Measurements from ENCODE around the gene PTPRD. TPM values are rescaled to one million over a fixed set of nuclear protein-coding genes. Genes with fewer than 3 reads are reported as not detected.

Gene PTPRD
- total RNA-seq, 1 experiment from 2014 or later, result 0.84 TPM

DNA sequence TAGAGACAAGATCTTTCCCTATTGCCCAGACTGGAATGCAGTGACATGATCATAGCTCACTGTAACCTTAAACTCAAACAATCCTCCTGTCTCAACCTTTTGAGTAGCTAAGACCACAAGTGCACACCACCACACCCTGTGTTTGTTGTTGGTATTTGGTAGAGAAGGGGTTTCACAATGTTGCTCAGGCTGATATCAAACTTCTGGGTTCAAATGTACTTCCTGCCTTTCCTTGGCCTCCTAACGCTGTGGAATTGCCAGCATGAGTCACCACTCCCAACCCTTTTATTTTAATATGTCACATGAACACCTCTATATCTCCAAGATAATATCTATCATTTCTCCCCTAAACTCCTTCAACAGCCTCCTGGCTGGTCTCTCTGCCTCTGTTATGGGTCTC is 719.0 kb downstream of the PTPRD start:
- no peak for DNase-seq (ENCODE audit: low read depth)

DNA sequence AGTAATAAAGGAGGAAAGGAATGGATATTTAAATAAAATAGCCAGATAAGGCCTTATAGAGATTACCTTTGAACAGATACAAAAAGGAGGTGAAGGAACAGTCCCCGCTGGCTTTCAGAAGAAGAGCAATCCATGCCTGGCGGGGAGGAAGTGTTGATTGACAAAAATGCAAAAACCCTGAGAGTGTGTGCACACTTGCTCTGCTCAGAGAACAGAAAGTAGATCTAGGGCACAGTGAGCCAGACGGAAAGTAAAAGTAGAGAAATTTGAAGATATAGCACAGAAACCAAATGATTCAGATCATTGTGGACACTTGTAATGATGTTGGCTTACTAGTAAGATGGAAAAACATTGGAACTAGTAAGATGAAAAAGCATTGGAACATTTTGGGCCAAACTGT is 720.6 kb downstream of the PTPRD start:
- DNase-seq (ENCODE audit: low read depth), result no peak

DNA sequence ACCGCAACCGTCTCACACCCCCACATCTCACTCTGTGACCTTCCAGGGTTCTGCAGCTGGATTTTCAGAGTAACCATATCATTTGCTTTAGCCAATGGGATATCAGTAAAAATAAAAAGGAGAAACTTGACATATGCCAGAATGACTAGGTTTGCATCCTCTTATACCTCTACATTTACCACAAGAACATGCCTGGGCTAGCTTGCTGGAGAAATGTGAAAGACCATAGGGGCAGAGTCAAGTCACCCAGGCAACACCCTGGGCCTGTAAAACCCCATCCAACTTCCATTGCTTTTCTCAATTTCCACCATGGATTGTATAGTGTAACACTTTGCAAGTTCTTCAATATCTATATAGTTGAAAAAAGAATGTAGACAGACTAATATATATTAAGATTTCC is 731.1 kb downstream of the PTPRD start:
- DNase-seq (ENCODE audit: low read depth), result no peak

DNA sequence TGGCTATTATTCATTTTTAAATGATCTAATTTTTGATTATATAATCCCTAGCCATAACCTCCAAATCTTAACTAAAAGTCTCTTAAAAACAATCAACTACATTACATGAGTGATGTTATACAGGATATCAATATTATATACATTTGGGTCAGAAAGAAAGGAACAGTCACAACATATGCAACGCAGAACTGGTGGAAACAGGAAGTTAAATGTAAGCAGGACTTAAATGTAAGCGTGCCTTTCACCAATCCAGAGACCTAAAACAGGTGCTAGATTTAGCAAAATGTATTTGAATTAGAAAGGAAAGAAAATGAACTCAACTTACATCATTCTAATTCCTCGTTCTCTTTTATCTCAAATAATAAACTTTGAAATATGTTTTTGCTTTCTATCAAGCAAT is 738.5 kb downstream of the PTPRD start:
- no peak for DNase-seq (ENCODE audit: low read depth)

DNA sequence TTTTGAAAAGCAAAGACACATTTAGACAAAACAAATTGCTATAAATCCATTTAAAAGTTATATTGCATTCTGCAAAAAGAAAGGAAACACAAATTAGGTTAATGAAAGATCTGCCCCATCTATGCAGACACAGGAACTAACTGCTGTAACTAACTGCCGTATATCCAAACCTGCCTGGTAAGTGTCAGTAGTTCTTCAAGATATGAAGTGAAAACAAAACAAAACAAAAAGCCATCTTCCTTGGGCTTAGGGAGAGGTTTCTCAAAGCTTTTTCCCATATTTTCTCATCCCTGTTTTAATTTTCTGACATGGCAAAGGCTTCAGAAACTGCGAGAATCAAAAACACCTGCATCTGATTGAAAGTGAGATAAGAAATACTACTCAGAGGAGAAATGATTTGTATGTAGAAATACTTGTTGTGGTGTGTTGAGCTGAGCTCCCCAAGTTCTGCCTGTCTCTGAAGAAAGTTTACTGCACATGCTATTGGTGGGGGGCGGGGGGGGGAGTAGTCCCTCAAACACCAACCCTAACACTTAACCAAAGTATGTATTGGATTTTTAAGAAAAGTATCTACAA is 750.5 kb downstream of the PTPRD start:
- no peak for DNase-seq (ENCODE audit: low read depth)

DNA sequence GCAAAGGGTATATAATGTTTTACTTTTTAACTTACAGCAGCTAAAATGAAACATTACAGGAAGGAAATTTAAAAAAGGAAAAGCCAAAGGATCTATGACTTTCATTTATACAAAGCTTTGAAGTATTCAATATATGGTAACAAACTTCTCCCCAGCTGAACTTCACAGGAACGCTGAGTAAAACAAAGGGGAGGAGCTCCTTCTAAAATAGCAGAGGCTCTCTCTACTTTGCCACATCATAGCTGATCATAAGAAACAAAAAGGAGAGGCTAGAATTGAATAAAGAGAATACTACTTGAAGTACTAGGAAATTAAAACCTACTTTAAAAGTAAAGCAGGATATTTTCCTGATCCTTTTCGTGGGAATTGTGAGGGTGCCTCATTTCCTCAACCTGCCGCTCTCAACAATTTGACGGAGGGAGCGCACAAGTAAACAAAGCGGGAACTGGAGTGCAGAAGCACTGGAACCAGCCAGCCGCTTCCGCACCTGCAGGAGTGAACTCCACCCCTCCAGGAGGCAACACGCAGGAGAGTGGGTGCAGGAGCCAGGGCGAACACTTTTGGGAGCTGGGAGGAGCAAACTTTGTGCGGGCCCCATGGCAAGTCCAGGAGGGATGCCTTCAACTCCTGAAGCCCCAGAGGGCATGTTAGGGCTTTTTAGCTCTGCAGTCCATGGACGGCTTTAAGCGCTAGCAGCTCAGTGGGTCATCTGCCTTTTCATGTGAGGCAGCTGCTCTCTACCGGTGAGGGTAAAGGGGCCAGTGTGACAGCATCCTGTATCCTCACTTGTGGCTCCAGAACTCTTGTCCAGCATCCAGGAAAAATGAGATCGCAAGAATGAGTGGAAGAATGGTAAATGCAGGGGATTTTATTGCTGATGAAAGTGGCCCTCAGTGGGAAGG is 757.4 kb downstream of the PTPRD start:
- DNase-seq (ENCODE audit: low read depth), result no peak

DNA sequence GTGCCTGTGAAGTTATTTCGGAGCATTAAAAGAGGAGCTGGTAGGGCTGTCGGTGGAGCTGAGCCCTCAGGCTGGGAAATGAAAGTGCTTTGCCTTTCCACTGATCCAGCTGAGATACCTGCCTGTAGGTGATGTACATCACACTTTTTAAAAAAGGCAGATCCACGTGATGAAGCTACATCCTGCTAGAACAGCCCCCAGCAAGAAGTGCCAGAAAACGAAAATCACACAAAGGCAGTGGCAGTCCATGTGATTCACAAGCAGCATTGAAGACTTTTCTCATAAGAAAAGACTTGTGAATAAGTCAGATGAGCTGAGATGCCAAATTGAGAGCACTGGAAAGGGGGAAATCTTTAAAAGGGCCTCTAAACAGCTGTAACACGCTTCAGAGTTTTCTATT is 765.1 kb downstream of the PTPRD start:
- no peak for DNase-seq (ENCODE audit: low read depth)

DNA sequence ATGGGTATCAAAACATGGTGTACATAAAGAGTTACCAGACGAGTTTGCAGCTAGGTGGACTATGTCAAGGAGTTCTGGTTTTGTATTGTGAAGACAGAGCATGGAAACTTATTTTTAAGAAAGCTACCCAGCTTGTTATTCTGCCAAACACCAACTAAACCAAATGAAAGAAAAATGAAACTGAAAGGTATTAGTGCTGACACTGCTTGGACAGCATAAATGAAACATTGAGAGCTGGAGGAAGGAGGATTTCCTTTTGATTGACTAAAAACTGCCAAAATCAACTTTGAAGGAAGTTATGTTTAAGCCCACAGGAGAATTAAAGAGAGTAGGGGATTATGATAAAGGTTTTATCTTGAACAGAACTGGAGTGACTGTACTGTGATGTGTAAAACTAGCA is 766.2 kb downstream of the PTPRD start:
- no peak for DNase-seq (ENCODE audit: low read depth)

DNA sequence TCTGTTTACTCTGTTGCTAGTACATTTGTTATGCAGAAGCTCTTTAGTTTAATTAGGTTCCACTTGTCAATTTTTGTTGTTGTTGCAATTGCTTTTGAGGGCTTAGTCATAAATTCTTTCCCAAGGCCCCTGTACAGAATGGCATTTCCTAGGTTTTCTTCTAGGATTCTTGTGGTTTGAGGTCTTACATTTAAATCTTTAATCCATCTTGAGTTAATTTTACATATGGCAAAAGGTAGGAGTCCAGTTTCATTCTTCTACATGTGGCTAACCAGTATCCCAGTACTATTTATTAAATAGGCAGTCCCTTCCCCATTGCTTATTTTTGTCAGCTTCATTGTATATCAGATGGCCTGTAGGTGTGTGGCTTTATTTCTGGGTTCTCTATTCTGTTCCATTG is 792.4 kb downstream of the PTPRD start:
- no peak for DNase-seq (ENCODE audit: low read depth)

DNA sequence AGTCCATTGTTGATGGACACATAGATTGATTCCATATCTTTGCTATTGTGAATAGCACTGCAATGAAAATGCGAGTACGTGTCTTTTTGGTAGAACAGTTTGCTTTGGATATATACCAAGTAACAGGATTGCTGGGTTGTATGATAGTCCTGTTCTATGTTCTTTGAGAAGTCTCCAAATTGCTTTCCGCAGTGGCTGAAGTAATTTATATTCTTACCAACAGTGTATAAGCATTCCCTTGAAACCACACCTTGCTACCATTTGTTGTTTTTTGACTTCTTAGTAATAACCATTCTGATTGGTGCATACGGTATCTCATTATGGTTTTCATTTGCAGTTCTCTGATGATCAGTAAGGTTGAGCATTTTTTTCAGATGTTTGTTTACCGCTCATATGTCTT is 792.9 kb downstream of the PTPRD start:
- no peak for DNase-seq (ENCODE audit: low read depth)

DNA sequence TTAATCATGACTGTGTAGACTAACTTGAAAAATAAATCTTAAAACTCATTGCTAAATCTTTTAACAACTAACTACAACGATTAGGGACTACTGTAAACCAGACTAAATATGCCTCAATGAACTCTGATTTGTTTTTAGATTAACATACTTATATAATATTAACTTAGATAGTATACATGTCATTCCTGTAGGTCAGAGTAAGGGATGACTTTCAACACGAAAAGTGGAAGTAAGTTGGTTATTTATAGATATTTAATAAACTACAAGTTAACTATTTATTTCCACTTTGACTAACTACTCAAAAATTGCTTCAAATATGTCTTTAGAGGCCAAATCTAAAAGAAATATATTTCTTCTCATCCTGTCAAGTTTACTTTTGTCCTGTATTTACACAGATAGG is 795.6 kb downstream of the PTPRD start:
- no peak for DNase-seq (ENCODE audit: low read depth)

DNA sequence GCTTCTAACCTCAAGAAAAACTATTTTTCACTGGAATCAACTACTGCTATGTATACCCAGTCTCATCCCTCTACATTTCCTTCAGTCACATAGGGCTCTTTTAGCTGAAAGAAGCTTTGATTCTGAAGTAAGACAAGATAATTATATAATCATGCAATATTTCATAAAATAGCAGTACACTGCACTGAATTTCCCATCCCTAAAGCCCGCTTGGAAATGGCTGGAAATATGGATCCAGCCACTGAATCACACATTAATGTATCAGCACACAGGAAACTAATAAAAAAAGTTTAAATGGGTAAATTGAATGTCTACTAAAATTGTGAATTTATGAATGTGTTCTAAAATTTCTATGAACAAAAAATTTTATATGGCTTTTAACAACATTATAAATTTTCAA is 808.7 kb downstream of the PTPRD start:
- DNase-seq (ENCODE audit: low read depth), result no peak

DNA sequence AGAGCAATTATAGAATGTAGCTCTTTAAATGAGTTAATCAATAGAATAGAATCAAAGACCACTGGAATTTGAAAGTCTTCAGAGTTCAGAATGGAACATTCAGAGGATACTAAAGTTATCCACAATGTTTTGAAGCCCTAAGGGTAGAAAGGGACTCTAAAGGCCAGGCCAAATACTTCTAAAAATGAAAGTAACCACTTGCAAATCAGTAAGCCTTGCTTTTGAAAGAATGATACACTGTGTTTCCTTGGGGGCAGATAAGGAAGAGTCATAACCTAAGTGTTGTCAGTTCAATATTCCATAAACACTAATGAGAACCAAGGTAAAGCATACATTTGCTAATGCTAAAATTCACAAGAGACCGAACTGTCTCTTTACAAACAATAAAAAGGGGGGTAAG is 813.5 kb downstream of the PTPRD start:
- DNase-seq (ENCODE audit: low read depth), result no peak

DNA sequence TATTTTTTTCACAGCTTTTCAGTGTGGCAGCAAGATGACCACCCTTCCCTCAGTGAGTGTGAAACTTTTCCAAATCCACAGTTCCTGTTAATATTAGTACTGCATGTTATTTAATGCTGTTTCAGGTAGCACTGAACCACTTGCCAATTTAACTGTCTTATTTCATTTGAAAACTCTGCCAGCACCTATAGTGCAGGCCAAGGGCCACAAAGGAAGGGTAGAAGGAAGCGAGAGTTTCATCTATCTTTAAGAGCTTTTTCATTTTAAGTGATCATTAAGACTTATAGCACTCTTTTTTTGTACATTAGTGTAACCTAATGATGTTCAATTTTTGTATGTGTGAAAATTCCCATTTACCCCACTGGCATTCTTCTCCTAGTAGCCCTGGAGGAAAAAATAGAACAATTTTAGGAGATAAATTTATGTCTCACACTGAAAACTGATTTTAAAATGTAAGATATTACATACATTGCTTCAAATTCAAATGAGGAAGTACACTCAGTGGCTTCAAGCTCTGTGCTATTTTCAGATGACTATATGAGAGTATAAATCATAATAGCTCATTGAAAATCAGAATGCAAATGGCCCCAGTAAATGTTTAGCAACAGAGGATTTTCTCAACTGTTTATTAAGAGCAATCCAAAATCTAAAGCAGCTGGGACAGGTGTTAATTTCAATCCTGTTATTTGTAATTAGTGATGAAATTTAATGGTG is 820.5 kb downstream of the PTPRD start:
- DNase-seq (ENCODE audit: low read depth), result no peak

DNA sequence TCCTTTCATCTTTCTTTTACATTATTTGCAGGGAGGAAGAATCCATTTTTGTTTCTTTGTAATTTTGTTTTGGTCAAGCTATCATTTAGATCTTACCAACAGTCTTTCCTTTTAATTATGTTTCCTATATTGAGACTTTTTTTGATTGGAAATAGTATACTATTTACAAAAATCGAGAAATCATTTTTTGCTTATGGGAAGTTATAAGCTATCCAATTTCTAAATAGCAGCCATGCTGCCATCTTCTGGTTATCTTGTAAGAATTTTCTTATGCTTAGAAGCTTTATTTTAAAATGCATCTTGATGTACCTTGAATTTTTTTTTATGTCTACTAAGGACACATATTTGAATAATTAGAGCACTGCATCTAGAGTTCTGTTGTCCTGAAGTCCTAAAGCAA is 821.2 kb downstream of the PTPRD start:
- no peak for DNase-seq (ENCODE audit: low read depth)

DNA sequence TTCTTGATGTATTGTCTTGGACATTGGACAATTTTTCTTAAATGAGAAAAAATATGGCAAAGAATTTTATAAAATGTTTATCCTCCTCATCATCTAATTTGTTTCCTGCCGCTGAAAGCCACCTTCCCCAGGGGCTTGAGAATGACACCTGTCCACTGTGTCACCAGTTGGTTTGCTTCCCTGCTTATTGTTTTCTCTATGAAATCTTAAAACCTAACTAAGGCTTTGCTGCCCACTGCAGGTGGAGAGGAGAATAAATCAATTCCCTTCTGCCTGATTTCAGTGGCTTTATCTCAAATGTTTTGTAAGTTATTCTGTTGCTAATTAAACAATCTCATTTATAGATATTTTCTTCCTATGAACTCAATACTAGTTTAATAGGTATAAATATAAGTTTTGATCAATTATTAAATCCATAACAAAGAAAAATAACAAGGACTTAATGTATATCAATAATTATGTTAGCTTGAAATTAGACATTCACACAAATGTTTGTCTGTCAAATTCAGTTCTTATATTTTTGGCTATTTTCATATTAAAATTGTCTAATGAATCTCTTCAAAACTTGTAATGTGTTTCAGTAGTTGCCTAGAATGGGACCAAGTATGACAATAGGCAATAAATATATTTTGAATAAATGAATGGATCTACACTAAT is 822.5 kb downstream of the PTPRD start:
- no peak for DNase-seq (ENCODE audit: low read depth)

DNA sequence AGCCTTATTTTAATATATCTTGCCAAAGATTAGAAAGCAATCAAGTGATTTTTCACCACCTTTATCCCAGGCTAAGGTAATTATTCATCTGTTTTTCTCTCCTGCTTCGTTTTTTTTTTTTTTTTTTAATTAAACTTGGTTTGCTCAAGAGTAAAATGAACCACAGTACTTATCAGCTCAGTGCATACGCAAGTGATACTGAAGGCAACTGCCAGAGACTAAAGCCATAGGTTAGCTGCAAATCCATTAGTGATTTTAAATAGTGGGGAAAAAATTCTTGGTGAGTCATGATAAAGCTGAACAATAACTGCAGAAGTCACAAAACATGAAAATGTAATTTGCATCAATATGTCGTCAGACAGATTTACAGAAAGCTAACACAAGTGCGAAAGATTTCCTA is 829.1 kb downstream of the PTPRD start:
- DNase-seq (ENCODE audit: low read depth), result no peak

DNA sequence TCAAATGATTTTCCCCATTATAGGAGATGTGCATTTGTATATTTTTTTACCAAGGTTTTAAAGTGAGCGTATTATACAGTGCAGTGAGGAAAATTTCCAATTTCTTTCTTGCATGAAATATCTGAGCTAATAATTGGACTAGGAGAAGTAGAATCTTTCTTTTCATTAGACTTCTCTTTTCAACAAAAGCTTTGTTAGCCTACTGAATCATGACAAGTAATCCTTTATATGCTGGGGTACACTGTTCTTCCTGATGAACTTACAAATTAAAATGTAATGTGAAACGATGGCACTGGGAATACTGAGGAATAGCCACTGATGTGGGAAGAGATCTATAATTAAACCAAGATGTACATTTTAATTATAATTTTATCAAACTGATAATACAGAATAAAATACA is 829.6 kb downstream of the PTPRD start:
- DNase-seq (ENCODE audit: low read depth), result no peak

DNA sequence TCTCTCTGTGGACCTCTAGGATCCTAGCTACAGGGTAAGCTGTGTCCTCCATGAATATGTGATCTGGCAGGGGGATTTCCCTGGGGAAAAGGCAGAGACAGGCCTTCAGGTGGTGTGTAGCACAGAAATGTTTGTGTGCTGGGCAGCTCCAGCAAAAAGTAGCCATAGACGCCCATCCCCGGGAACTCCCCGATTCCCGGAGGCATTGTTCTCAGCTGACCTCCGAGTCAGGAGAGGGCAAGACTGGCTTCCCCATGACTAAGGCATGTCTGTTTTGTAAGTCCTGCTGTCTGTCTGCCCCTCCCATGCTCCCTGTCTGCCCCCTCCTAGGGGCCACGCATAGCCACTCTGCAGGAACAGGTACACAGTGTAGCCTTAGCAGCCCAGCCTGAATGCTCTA is 834.5 kb downstream of the PTPRD start:
- no peak for DNase-seq (ENCODE audit: low read depth)

DNA sequence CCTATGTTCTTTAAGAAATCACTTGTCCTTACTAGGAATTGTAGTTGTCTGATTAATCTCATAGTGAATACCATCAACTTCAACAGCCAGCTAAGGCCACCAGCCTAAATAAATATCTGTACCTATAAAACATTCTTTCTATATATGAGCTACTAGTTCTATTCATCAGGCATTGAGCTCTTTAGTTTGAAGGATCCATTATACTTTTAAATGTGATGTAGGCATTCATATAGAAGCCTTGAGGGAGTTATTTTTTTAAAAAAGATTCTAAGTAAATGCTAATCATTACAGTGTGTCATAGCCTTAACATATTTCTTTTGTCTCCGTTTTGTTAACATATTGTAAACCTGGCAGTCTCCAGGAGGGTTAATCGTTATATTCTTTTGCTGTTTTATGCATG is 838.3 kb downstream of the PTPRD start:
- DNase-seq (ENCODE audit: low read depth), result no peak

DNA sequence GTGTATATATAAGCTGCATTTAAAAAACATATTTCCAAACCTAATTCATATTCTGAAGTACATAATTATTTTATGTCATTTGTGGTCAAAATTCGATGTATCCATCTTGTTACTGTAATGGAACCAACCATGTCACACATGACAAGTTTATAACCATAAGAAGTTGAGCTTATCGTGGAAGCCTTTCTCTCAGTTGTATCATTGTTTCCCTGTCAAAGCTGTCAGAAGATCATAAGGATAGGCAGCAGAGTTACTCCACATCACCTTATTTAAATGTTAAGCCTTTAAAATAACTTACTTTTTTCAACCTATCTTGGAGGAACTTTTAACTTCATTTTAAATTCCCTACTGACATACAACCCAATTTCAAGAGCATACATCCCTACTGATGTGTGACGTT is 841.5 kb downstream of the PTPRD start:
- DNase-seq (ENCODE audit: low read depth), result no peak

DNA sequence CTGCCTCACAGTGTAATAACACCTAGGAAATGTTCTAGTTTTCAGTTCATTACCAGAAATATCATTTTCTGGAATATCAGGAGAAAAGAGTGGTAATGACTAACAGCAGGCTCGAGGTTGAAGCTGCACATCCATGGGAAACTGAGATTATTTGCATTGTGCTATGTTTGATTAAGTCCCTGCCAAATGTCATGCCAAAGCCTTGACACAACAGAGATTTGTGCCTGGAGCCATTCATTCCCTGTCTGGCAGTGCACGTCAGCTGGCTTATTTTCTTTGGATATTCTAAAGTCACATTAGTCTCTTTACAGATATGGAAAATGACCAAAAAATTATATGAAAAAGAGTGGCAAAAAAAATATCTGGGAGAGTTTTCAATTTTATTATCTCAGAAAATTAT is 848.0 kb downstream of the PTPRD start:
- no peak for DNase-seq (ENCODE audit: low read depth)

DNA sequence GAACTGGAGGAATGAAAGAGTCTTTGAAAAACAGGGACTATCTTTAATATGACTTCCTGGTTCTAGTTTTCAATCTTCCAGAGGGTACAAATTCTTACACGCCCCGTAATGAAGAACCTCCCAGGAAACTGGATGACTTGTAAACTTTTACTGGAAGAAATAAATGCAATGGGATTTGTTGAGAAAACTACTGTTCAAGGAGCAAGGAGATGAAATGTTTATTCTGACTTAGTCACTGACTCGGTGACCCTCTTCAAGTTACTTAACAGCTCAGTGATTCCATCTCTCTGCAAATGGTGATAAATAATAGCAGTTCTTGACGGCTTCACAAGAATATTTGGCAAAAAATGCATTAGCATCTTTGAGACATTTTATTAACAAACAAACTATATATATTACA is 858.6 kb downstream of the PTPRD start:
- no peak for DNase-seq (ENCODE audit: low read depth)
